Heart right ventricle (tissue), 16 donors: Measurements from ENCODE around the gene SLC38A11. TPM values are rescaled to one million over a fixed set of nuclear protein-coding genes. Genes with fewer than 3 reads are reported as not detected.

ENCODE experiments used
- ATAC-seq, 8 donors: fragments of 200-7000 bp; cut with Tn5 transposase; one replicate each; pipeline ENCODE4 v1.9.1; 2020; ENCODE audit warnings: mild to moderate bottlenecking in 8 of 8, moderate library complexity in 8 of 8, moderate number of reproducible peaks in 1 of 8
- DNase-seq, 2 donors: peaks; one replicate each; pipeline ENCODE4 v3.0.0-alpha.2; 2020
- H3K27ac ChIP-seq, 10 donors: fragments of 200-600 bp; sonication (generic) in 2 of 10; one replicate each; pipeline versions ENCODE4 v1.5.0 to v1.8.0; 2020 to 2022; ENCODE audit warnings: mild to moderate bottlenecking in 3 of 10
- H3K27me3 ChIP-seq, 7 donors: fragments of 200-600 bp; one replicate each; pipeline ENCODE4 v1.8.0; 2021 to 2022; ENCODE audit warnings: mild to moderate bottlenecking in 2 of 7
- H3K36me3 ChIP-seq, 9 donors: fragments of 200-600 bp; sonication (generic) in 1 of 9; one replicate each; pipeline versions ENCODE4 v1.5.0 to v1.8.0; 2020 to 2022; ENCODE audit warnings: mild to moderate bottlenecking in 2 of 9
- H3K4me1 ChIP-seq, 9 donors: fragments of 200-600 bp; sonication (generic) in 1 of 9; one replicate each; pipeline versions ENCODE4 v1.5.0 to v1.8.0; 2020 to 2022; ENCODE audit warnings: mild to moderate bottlenecking in 4 of 9
- H3K4me3 ChIP-seq, 10 donors: fragments of 200-600 bp; sonication (generic) in 2 of 10; one replicate each; pipeline versions ENCODE4 v1.5.0 to v1.8.0; 2020 to 2022; ENCODE audit warnings: mild to moderate bottlenecking in 7 of 10, moderate library complexity in 2 of 10
- H3K9me3 ChIP-seq, 11 donors: fragments of 200-600 bp in 10 of 11; sonication (generic) in 2 of 11; one replicate each; pipeline versions ENCODE4 v1.5.0 to v1.8.0; 2013 to 2022; ENCODE audit warnings: mild to moderate bottlenecking in 2 of 11, control low read depth in 1 of 11, moderate library complexity in 1 of 11
- CTCF ChIP-seq, 9 donors: fragments of 200-600 bp; sonication (generic) in 2 of 9; IDR thresholded peaks; one replicate each; pipeline versions ENCODE4 v1.5.0 to v1.8.0; 2021 to 2022; ENCODE audit warnings: antibody characterized with exemption in 9 of 9, mild to moderate bottlenecking in 5 of 9, moderate library complexity in 1 of 9
- WGBS, 2 donors: extraction: QIAGEN DNeasy Blood & Tissue Kit; methylation state at CpG; one replicate each; pipeline ENCODE4 v1.1.7; 2013; ENCODE audit warnings: inconsistent platforms in 1 of 2; 5-methylcytosine and 5-hydroxymethylcytosine counted together
- intact Hi-C, 10 donors: fragments of 100-400 bp; cut with DNase I; formaldehyde crosslinking; loops; one replicate each; pipeline versions ENCODE4 v1.11.1 to v1.14.2; 2022
- polyA plus RNA-seq, 2 donors: library from polyadenylated mRNA; stranded (reverse); fragments of 200-250 nt; gene quantifications; one replicate each; pipeline ENCODE4 v1.2.3, GENCODE V29; 2013
- total RNA-seq, 10 donors: library from RNA; stranded (reverse); fragmentation: NEBNext Ultra II Directional in 3 of 10; extraction: Animal tissue kit (Norgen Biotek cat#: 25700) in 3 of 10; gene quantifications; one replicate each; pipeline versions ENCODE4 v1.2.1 to v1.2.4, GENCODE V29; 2021 to 2023
- donor health status: Arrhythmogenic right ventricular cardiomyopathy.
- donor health status: ischemic (EF 13 %, LVEDD 7.1; RV severe dilation, severe dysfunction).
- donor health status: healthy with polysubstance abuse.
- donor health status: DM: no; HTN: yes; CAD: no.
- donor health status: DM: no; HTN: no; CAD: no.
- donor health status: ischemic (EF 25% LVEDD 6.9; RV normal size, moderate dysfunction).
- donor health status: ischemic (EF 25% LVEDD 5.7; RV mildly dilated, moderate dysfunction).
- donor health status: healthy.
- donor health status: DM: yes; HTN: yes; CAD: no.
- donor health status: Ischemic cardiomyopathy.
- donor health status: ischemic (EF 35%, LVEDD 5.7; RV mildly dilated, moderate dysfunction).
- donor health status: nonischemic (EF 11% LVEDD 7.7; RV severe dilation, severe dysfunction).
- donor health status: DM: yes; HTN: yes; CAD: no.
- donor health status: PGD.
- donor health status: ischemic (EF 29% LVEDD 5.4; RV normal size, mild dysfunction).
- donor health status: nonischemic (EF 23%, LVEDD 6.1; RV moderate dilation, normal function).

SLC38A11 gene
- total and polyA plus RNA-seq, 12 donors, result 0.11 to 3.0 (median 0.45) TPM; not detected in 1

GRCh38 chr2:164960159-164960558, 4.8 kb upstream of the SLC38A11 start:
- WGBS, 2 donors, result 59 to 72% methylated on average over 2 of the region's 2 CpGs
- TF ChIP-seq CTCF (IDR thresholded peaks at IDR 0.05), result no peak
- intact Hi-C loops, result no loop called here
- Histone ChIP-seq H3K4me3 (no peak overlapping the region), H3K27ac (no peak overlapping the region), H3K36me3 (no peaks in the 10 kb centered on the region), H3K27me3 (peaks cover 0 to 3% (median under 1%) of the 10 kb centered on the region in 7 donors), H3K4me1 (peaks cover 0 to 2% (median 0%) of the 10 kb centered on the region in 9 donors), H3K9me3 (no peaks in the 10 kb centered on the region)
- ATAC-seq (no peak), DNase-seq (no peak)

- DNase-seq (no peak), ATAC-seq (no peak)
- H3K27me3 ChIP-seq, result peaks cover 0 to 38% (median 22%) of the 10 kb centered on the region in 7 donors
- peaks cover 0 to 8% (median 0%) of the 10 kb centered on the region in 9 donors for H3K4me1 ChIP-seq
- peak overlapping the region in 3 of 10 donors; percentile 49 to 54 (median 53) for H3K4me3 ChIP-seq
- H3K36me3 ChIP-seq, result no peaks in the 10 kb centered on the region
- H3K9me3 ChIP-seq, result no peaks in the 10 kb centered on the region
- H3K27ac ChIP-seq, result no peak overlapping the region
- TF ChIP-seq CTCF (IDR thresholded peaks at IDR 0.05), result no peak
- WGBS, 2 donors, result 95 to 97% methylated on average over 4 of the region's 4 CpGs
- intact Hi-C loops, result no loop called here
These were observed 1.1 kb downstream of the SLC38A11 start for GRCh38 chr2:164954186-164954585.

GRCh38 chr2:164953279-164953678, 2.0 kb downstream of the SLC38A11 start:
- intact Hi-C loops, result no loop called here
- ATAC-seq (no peak), DNase-seq (no peak)
- peaks cover 0 to 38% (median 22%) of the 10 kb centered on the region in 7 donors for H3K27me3 ChIP-seq
- H3K4me1 ChIP-seq, result peaks cover 0 to 8% (median 0%) of the 10 kb centered on the region in 9 donors
- no peak overlapping the region for H3K27ac ChIP-seq
- no peak overlapping the region for H3K4me3 ChIP-seq
- 65 to 69% methylated on average over 3 of the region's 3 CpGs for WGBS, 2 donors
- H3K36me3 ChIP-seq, result no peaks in the 10 kb centered on the region
- H3K9me3 ChIP-seq, result no peaks in the 10 kb centered on the region
- no peak for TF ChIP-seq CTCF (IDR thresholded peaks at IDR 0.05)

- no peak overlapping the region for H3K4me3 ChIP-seq
- TF ChIP-seq CTCF (IDR thresholded peaks at IDR 0.05), result no peak
- peaks cover 0 to 8% (median 0%) of the 10 kb centered on the region in 9 donors for H3K4me1 ChIP-seq
- peaks cover 0 to 38% (median 22%) of the 10 kb centered on the region in 7 donors for H3K27me3 ChIP-seq
- 85 to 87% methylated on average over 8 of the region's 8 CpGs for WGBS, 2 donors
- ATAC-seq (no peak), DNase-seq (no peak)
- intact Hi-C loops, result no loop called here
- no peak overlapping the region for H3K27ac ChIP-seq
- H3K9me3 ChIP-seq, result no peaks in the 10 kb centered on the region
- no peaks in the 10 kb centered on the region for H3K36me3 ChIP-seq
These were observed 3.1 kb downstream of the SLC38A11 start for GRCh38 chr2:164952057-164952702.
